Neural progenitor cell (in vitro differentiated cells): ENCODE data around the gene RNF144A.

Source experiments
- EZH2phosphoT487 ChIP-seq: fragments of 200-600 bp; sonication (generic); IDR thresholded peaks from 2 replicates; pipeline ENCODE4 v1.6.1; 2017; ENCODE audit warnings: antibody characterized with exemption
- TF ChIP-seq, protein P1 (sequence below): fragments of 200-600 bp; sonication (generic); IDR thresholded peaks from 2 replicates; pipeline ENCODE4 v1.5.1; 2017; ENCODE audit warnings: antibody characterized with exemption, mild to moderate bottlenecking

DNA sequence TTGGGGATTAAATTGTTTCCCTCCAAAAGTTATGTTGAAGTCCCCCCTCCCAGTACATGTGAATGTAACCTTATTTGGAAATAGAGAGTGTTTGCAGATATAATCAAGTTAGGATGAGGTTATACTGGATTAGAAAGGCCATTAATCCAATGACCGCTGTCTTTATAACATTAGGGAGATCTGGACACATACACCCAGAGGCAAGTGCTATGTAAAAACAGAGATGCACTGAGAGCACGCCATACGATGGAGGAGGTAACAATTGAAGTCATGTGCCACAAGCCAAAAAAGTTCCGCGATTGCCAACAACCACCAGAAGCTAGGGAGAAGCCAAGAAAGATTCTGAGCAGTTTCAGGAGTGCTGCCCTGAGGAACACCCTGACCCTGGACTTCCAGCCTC is 153.3 kb downstream of the RNF144A start:
- TF ChIP-seq, protein P1, sequence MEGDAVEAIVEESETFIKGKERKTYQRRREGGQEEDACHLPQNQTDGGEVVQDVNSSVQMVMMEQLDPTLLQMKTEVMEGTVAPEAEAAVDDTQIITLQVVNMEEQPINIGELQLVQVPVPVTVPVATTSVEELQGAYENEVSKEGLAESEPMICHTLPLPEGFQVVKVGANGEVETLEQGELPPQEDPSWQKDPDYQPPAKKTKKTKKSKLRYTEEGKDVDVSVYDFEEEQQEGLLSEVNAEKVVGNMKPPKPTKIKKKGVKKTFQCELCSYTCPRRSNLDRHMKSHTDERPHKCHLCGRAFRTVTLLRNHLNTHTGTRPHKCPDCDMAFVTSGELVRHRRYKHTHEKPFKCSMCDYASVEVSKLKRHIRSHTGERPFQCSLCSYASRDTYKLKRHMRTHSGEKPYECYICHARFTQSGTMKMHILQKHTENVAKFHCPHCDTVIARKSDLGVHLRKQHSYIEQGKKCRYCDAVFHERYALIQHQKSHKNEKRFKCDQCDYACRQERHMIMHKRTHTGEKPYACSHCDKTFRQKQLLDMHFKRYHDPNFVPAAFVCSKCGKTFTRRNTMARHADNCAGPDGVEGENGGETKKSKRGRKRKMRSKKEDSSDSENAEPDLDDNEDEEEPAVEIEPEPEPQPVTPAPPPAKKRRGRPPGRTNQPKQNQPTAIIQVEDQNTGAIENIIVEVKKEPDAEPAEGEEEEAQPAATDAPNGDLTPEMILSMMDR, result no peak
- TF ChIP-seq EZH2phosphoT487, result no peak
